Transverse colon (tissue), 3 donors: Measurements from ENCODE around the gene TRIM6.

Experiments
- EP300 ChIP-seq: sonication (generic); formaldehyde crosslinking; IDR thresholded peaks from one replicate; pipeline ENCODE4 v1.6.1; 2017; ENCODE audit warnings: antibody characterized with exemption, low read depth
- POLR2A ChIP-seq: fragments of 450-650 bp; IDR thresholded peaks from one replicate; pipeline ENCODE4 v1.6.1; 2016; ENCODE audit warnings: antibody characterized with exemption, mild to moderate bottlenecking, moderate library complexity
- TF ChIP-seq, protein P1 (sequence below), 5 experiments: fragments of 200-600 bp in 3 of 5; fragments of 450-650 bp in 2 of 5; sonication (generic) in 3 of 5; IDR thresholded peaks; 1 replicate in 2 of 5; 2 replicates in 3 of 5; pipeline ENCODE4 v1.5.1; 2016 to 2017; ENCODE audit warnings: antibody characterized with exemption in 5 of 5, inconsistent platforms in 3 of 5, mild to moderate bottlenecking in 2 of 5, moderate library complexity in 1 of 5

DNA sequence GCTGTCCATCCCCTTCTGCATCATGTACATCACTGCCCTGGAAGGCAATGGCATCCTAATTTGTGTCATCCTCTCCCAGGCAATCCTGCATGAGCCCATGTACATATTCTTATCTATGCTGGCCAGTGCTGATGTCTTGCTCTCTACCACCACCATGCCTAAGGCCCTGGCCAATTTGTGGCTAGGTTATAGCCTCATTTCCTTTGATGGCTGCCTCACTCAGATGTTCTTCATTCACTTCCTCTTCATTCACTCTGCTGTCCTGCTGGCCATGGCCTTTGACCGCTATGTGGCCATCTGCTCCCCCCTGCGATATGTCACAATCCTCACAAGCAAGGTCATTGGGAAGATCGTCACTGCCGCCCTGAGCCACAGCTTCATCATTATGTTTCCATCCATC is 15.4 kb upstream of the TRIM6 start:
- TF ChIP-seq, protein P1, sequence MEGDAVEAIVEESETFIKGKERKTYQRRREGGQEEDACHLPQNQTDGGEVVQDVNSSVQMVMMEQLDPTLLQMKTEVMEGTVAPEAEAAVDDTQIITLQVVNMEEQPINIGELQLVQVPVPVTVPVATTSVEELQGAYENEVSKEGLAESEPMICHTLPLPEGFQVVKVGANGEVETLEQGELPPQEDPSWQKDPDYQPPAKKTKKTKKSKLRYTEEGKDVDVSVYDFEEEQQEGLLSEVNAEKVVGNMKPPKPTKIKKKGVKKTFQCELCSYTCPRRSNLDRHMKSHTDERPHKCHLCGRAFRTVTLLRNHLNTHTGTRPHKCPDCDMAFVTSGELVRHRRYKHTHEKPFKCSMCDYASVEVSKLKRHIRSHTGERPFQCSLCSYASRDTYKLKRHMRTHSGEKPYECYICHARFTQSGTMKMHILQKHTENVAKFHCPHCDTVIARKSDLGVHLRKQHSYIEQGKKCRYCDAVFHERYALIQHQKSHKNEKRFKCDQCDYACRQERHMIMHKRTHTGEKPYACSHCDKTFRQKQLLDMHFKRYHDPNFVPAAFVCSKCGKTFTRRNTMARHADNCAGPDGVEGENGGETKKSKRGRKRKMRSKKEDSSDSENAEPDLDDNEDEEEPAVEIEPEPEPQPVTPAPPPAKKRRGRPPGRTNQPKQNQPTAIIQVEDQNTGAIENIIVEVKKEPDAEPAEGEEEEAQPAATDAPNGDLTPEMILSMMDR (IDR thresholded peaks at IDR 0.05) = no peak
- no peak for TF ChIP-seq EP300
- no peak for TF ChIP-seq POLR2A
